GM13977 (cell line): ENCODE measurements around the gene RNF223.

Experiments
- DNase-seq: peaks from one replicate; pipeline ENCODE4 v3.0.0; 2012; ENCODE audit warnings: low spot score
- CTCF ChIP-seq: IDR thresholded peaks from 2 replicates; pipeline ENCODE4 v1.5.1; 2012; ENCODE audit warnings: mild to moderate bottlenecking, control low read depth; ENCODE audit not compliant: insufficient read depth; ENCODE audit errors: extremely low read depth, missing control alignments
- in situ Hi-C: fragments of 300-500 bp; cut with MboI; formaldehyde crosslinking; loops from one replicate; pipeline ENCODE4 v1.12.0; 2022; ENCODE audit warnings: low sequenced_read_pairs, low pct_unique_long_range_greater_than_20kb, mixed read lengths, inconsistent platforms; ENCODE audit not compliant: unreplicated experiment

The RNF223 gene

GRCh38 chr1:1069711-1070676 lies 4.1 kb downstream of the RNF223 start:
- no peak for TF ChIP-seq CTCF
- peak; percentile 74 for DNase-seq
- in situ Hi-C loops = no loop called here

GRCh38 chr1:1069056-1069710 lies 4.9 kb downstream of the RNF223 start:
- DNase-seq = peak; percentile 98
- in situ Hi-C loops = no loop called here

GRCh38 chr1:1068517-1069055 lies 5.5 kb downstream of the RNF223 start:
- TF ChIP-seq CTCF = no peak
- in situ Hi-C loops = no loop called here
- peak; percentile 88 for DNase-seq

More at GRCh38 chr1:1069056-1069710, 4.9 kb downstream of the RNF223 start:
- TF ChIP-seq CTCF = no peak

- in situ Hi-C loops = no loop called here
- DNase-seq = no peak
- no peak for TF ChIP-seq CTCF
Observed at GRCh38 chr1:1067860-1068516, 6.1 kb downstream of the RNF223 start.

- no peak for TF ChIP-seq CTCF
- in situ Hi-C loops = no loop called here
- no peak for DNase-seq
Observed at GRCh38 chr1:1067284-1067859, 6.7 kb downstream of the RNF223 start.
